Body of pancreas (tissue), 4 donors: ENCODE measurements around the gene BCAT1. TPM values are rescaled to one million over a fixed set of nuclear protein-coding genes. Genes with fewer than 3 reads are reported as not detected.

Experiments
- ATAC-seq: fragments of 150-250 bp; one replicate; pipeline ENCODE4 v1.9.1; 2016
- DNase-seq, 4 donors: peaks; one replicate each; pipeline ENCODE4 v3.0.0-alpha.2; 2019
- H3K27ac ChIP-seq, 4 donors: fragments of 200-600 bp; sonication (generic); 1 replicate in 3 of 4; 2 replicates in 1 of 4; pipeline versions ENCODE4 v1.5.1 to v1.6.1; 2016 to 2019; ENCODE audit warnings: mild to moderate bottlenecking in 1 of 4, mixed read lengths in 1 of 4, moderate library complexity in 1 of 4
- H3K27me3 ChIP-seq, 2 donors: fragments of 200-600 bp; sonication (generic); one replicate each; pipeline ENCODE4 v1.6.0; 2016; ENCODE audit warnings: mild to moderate bottlenecking in 1 of 2
- H3K36me3 ChIP-seq, 2 donors: fragments of 200-600 bp; sonication (generic); replicated peaks in 1 of 2; 2 replicates each; pipeline ENCODE4 v1.5.1; 2016; ENCODE audit warnings: low read depth in 2 of 2; ENCODE audit not compliant: insufficient read depth in 1 of 2
- H3K4me1 ChIP-seq: fragments of 200-600 bp; sonication (generic); one replicate; pipeline ENCODE4 v1.6.0; 2016
- H3K4me3 ChIP-seq, 2 donors: fragments of 200-600 bp; sonication (generic); 1 replicate in 1 of 2; 2 replicates in 1 of 2; pipeline ENCODE4 v1.5.1; 2016 to 2019
- H3K9me3 ChIP-seq, 3 donors: fragments of 200-600 bp; sonication (generic); 1 replicate in 2 of 3; 2 replicates in 1 of 3; pipeline ENCODE4 v1.5.1; 2016
- CTCF ChIP-seq, 7 experiments: fragments of 450-650 bp in 4 of 7; fragments of 200-600 bp in 3 of 7; sonication (generic) in 3 of 7; IDR thresholded peaks; one replicate each; pipeline ENCODE4 v1.5.1; 2016 to 2019; ENCODE audit warnings: antibody characterized with exemption in 7 of 7
- POLR2A ChIP-seq, 3 donors: fragments of 450-650 bp; IDR thresholded peaks; one replicate each; pipeline ENCODE4 v1.6.1; 2016; ENCODE audit warnings: antibody characterized with exemption in 3 of 3, mild to moderate bottlenecking in 2 of 3
- WGBS, 2 donors: methylation state at CpG; one replicate each; pipeline ENCODE4 v1.1.5; 2017; 5-methylcytosine and 5-hydroxymethylcytosine counted together
- intact Hi-C: fragments of 100-400 bp; cut with DNase I; formaldehyde crosslinking; loops from one replicate; pipeline ENCODE4 v1.15.1; 2023
- total RNA-seq, 2 donors: library from RNA; depleted of rRNA; stranded (reverse); fragments of >200 nt; gene quantifications; one replicate each; pipeline ENCODE4 v1.1.0, GENCODE V29; 2016

BCAT1 gene
- total RNA-seq, 2 donors from 2014 or later, result 30.0 to 59.7 TPM

GRCh38 chr12:24922090-24922489 lies 26.8 kb downstream of the BCAT1 start:
- Histone ChIP-seq H3K27me3 (no peaks in the 10 kb centered on the region), H3K4me1 (peaks cover 56% of the 10 kb centered on the region), H3K27ac (peak overlapping the region in 3 of 4 donors; percentile 26 to 62 (median 50)), H3K4me3 (no peak overlapping the region), H3K36me3 (no peaks in the 10 kb centered on the region), H3K9me3 (no peaks in the 10 kb centered on the region)
- ATAC-seq (peak; percentile 55), DNase-seq (no peak)
- intact Hi-C loops, result no loop called here
- TF ChIP-seq CTCF (IDR thresholded peaks at IDR 0.05), result no peak
- TF ChIP-seq POLR2A (IDR thresholded peaks at IDR 0.05), result no peak
- WGBS, 2 donors, result 30 to 46% methylated on average over 6 of the region's 6 CpGs

DNA sequence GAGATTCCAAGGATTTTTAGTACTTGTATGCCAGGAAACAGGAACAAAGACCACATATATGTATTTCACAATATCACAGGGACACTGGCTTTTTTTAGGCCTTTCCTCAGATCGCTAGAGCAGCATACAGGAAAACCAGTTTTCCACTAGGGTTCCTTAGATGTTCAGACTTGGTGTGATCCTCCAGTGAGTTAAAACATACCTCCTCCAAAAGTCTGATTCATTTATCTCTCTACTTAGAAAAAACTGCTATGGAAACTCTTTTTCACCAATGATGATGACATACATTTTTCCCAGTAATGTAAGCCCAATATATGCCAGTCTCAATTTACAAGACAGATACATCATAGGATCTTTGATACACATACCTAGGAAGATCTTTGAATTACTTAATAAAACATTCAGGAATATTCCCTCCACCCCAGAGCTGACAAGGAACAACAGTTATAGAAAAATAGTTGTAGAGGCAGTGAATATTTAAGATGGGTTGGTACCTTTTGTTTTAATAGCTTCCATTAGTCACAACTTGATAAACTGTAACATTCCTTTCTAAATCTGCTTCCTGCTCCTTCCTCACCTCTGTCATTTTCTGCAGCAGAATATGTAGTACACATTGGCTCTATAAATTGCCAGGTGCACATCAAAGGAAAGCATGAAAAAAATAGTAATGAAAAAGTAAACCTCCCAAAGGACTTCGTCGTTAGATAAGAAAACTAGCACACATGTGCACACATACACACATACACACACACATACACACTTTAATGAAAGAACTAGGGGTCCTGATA lies 27.5 kb downstream of the BCAT1 start:
- Histone ChIP-seq H3K9me3 (no peaks in the 10 kb centered on the region), H3K27me3 (no peaks in the 10 kb centered on the region), H3K36me3 (no peaks in the 10 kb centered on the region), H3K4me1 (peaks cover 52% of the 10 kb centered on the region), H3K4me3 (no peak overlapping the region), H3K27ac (peak overlapping the region in 3 of 4 donors; percentile 26 to 62 (median 50))
- WGBS, 2 donors, result 44 to 49% methylated on average over 3 of the region's 3 CpGs
- ATAC-seq (peak; percentile 56), DNase-seq (no peak)
- intact Hi-C loops, result no loop called here
- TF ChIP-seq POLR2A (IDR thresholded peaks at IDR 0.05) (no peak), CTCF (IDR thresholded peaks at IDR 0.05) (no peak)

GRCh38 chr12:24920141-24920540 lies 28.8 kb downstream of the BCAT1 start:
- Histone ChIP-seq H3K27ac (no peak overlapping the region), H3K4me3 (no peak overlapping the region), H3K36me3 (no peaks in the 10 kb centered on the region), H3K9me3 (no peaks in the 10 kb centered on the region), H3K4me1 (peaks cover 64% of the 10 kb centered on the region), H3K27me3 (no peaks in the 10 kb centered on the region)
- DNase-seq (no peak), ATAC-seq (no peak)
- TF ChIP-seq POLR2A (IDR thresholded peaks at IDR 0.05), result no peak
- no peak for TF ChIP-seq CTCF (IDR thresholded peaks at IDR 0.05)
- 88 to 95% methylated on average over 3 of the region's 3 CpGs for WGBS, 2 donors
- intact Hi-C loops, result no loop called here

DNA sequence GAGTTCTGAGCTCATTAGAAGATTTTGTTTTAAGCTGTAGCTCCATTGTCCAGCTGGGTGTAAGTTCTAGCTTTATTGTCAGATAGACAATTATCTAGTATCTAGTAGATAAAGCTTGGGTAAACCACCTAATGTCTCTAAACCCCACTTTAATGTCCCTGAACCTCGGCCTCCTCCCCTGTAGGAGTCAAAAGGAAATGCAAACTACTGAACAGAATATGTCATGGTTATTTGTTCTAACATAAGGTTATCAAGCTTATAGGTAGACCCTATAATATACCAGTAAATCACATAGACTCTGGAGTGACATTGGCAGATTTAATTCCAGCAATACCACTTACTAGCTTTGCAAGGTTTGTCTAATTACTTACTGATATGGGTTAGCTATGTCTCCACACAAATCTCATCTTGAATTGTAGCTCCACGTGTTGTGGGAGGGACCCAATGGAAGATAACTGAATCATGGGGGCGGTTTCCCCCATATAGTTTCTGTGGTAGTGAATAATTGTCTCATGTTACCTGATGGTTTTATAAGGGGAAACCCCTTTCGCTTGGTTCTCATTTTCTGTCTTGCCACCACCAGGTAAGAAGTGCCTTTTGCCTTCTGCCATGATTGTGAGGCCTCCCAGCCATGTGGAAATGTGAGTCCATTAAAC lies 29.4 kb downstream of the BCAT1 start:
- intact Hi-C loops, result no loop called here
- 63 to 69% methylated on average over 4 of the region's 4 CpGs for WGBS, 2 donors
- no peaks in the 10 kb centered on the region for H3K36me3 ChIP-seq
- H3K4me1 ChIP-seq, result peaks cover 59% of the 10 kb centered on the region
- H3K4me3 ChIP-seq, result no peak overlapping the region
- DNase-seq (no peak), ATAC-seq (no peak)
- H3K27me3 ChIP-seq, result no peaks in the 10 kb centered on the region
- H3K9me3 ChIP-seq, result no peaks in the 10 kb centered on the region
- peak overlapping the region in 1 of 4 donors; percentile 21 for H3K27ac ChIP-seq
- no peak for TF ChIP-seq CTCF (IDR thresholded peaks at IDR 0.05)
- no peak for TF ChIP-seq POLR2A (IDR thresholded peaks at IDR 0.05)
